ENCODE data around the gene FUOM. TPM values are rescaled to one million over a fixed set of nuclear protein-coding genes. Genes with fewer than 3 reads are reported as not detected.

The FUOM gene
- total and polyA plus RNA-seq, 3 donors from 2014 or later: 9.5 to 13.6 (median 12.8) TPM

DNA sequence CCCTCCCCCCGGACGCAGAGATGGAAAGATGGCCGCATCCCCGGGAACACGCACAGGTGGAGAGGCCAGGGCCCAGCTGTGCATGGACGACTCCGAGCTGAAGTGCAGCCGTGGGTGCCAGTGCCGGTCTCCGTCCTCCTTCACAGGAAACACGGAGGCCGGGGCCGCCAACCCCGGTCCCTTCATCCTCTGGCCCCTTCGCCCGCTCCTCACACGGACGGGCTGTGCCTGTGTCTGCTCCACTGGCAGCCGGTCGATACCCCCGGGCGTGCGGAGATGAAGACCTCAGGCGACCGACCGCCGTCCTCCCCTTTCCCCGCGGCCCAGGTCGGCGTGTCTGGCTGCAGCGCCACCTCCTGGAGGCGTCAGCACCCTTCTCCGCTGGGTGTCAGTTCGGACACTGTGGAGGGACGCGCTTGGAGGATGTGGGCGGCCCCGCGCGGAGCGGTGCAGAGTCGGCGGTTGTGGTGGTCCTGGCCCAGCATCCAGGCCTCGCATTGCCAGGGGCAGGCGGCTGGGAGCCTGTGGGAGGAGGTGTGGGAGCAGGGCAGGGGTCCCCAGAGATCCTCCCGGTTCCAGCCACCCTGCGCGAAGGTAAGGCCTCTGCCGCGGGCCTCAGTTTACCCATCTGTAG, 39.2 kb downstream of the FUOM start:
- H3K27ac ChIP-seq: peak overlapping the region in 1 of 2 donors; percentile 39
- intact Hi-C loops (cut with DNase I; ENCODE audit: low total_unique reads): no loop called here
- DNase-seq: peak; percentile 81
- no peaks in the 10 kb centered on the region for H3K27me3 ChIP-seq
- H3K4me3 ChIP-seq: peak overlapping the region; percentile 40 to 56
- H3K36me3 ChIP-seq (ENCODE audit: low read depth, missing control alignments): no peaks in the 10 kb centered on the region
- no peaks in the 10 kb centered on the region for H3K9me3 ChIP-seq
- WGBS, 2 donors: 7 to 8% methylated on average over 7 to 48 of the region's 51 CpGs
- peaks cover 4% of the 10 kb centered on the region for H3K4me1 ChIP-seq
- TF ChIP-seq, protein P1, sequence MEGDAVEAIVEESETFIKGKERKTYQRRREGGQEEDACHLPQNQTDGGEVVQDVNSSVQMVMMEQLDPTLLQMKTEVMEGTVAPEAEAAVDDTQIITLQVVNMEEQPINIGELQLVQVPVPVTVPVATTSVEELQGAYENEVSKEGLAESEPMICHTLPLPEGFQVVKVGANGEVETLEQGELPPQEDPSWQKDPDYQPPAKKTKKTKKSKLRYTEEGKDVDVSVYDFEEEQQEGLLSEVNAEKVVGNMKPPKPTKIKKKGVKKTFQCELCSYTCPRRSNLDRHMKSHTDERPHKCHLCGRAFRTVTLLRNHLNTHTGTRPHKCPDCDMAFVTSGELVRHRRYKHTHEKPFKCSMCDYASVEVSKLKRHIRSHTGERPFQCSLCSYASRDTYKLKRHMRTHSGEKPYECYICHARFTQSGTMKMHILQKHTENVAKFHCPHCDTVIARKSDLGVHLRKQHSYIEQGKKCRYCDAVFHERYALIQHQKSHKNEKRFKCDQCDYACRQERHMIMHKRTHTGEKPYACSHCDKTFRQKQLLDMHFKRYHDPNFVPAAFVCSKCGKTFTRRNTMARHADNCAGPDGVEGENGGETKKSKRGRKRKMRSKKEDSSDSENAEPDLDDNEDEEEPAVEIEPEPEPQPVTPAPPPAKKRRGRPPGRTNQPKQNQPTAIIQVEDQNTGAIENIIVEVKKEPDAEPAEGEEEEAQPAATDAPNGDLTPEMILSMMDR (IDR thresholded peaks at IDR 0.05): peak; percentile 66 to 75 (median 67)
- TF ChIP-seq POLR2A (IDR thresholded peaks at IDR 0.05): no peak

DNA sequence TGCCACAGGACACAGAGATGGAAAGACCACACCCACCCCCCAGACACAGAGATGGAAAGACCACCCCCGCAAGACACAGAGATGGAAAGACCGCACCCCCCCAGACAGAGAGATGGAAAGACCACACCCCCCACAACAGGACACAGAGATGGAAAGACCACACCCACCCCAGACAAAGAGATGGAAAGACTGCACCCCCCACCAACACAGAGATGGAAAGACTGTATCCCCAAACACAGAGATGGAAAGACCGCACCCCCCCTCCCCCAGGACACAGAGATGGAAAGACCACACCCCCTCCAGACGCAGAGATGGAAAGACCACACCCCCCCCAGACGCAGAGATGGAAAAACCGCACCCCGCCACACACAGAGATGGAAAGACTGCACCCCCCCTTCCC, 41.1 kb downstream of the FUOM start:
- no peak for DNase-seq
- Histone ChIP-seq H3K4me1 (peaks cover 4% of the 10 kb centered on the region), H3K4me3 (no peak overlapping the region), H3K9me3 (no peaks in the 10 kb centered on the region), H3K36me3 (ENCODE audit: low read depth, missing control alignments) (no peaks in the 10 kb centered on the region), H3K27me3 (no peaks in the 10 kb centered on the region), H3K27ac (no peak overlapping the region)
- WGBS, 2 donors: 61 to 62% methylated on average over 5 to 7 of the region's 7 CpGs
- intact Hi-C loops (cut with DNase I; ENCODE audit: low total_unique reads): no loop called here
- TF ChIP-seq POLR2A (IDR thresholded peaks at IDR 0.05): no peak
- TF ChIP-seq, protein P1 (IDR thresholded peaks at IDR 0.05): no peak

DNA sequence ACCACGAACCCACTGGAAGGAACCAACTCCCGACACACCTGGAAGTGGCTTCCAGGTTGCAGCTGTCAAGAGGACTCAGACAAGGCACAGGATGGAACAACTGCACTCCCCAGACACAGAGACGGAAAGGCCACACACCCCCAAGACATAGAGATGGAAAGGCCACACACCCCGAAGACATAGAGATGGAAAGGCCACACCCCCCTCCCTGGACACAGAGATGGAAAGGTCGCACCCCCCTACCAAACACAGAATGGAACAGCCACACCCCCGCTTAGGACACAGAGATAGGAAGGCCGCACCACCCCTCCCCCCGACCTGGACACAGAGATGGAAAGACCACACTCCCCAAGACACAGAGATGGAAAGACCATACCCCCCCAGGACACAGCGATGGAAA, 41.6 kb downstream of the FUOM start:
- Histone ChIP-seq H3K27me3 (no peaks in the 10 kb centered on the region), H3K9me3 (no peaks in the 10 kb centered on the region), H3K27ac (no peak overlapping the region), H3K4me3 (no peak overlapping the region), H3K36me3 (ENCODE audit: low read depth, missing control alignments) (no peaks in the 10 kb centered on the region), H3K4me1 (peaks cover 4% of the 10 kb centered on the region)
- intact Hi-C loops (cut with DNase I; ENCODE audit: low total_unique reads): no loop called here
- WGBS, 2 donors: 52 to 71% methylated on average over 7 to 9 of the region's 9 CpGs
- TF ChIP-seq, protein P1 (IDR thresholded peaks at IDR 0.05): no peak
- no peak for TF ChIP-seq POLR2A (IDR thresholded peaks at IDR 0.05)
- no peak for DNase-seq

DNA sequence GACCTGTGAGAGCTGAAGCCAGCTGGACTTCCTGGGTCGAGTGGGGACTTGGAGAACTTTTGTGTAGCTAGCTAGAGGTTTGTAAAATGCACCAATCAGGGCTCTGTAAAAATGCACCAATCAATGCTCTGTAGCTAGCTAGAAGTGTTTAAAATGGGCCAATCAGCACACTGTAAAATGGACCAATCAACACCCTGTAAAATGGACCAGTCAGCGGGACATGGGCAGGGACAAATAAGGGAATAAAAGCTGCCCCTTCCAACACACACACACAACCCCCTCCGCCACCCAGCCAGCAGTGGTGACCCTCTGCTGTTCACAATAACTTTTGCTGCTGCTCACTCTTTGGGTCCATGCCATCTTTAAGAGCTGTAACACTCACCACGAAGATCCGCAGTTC, 42.0 kb downstream of the FUOM start:
- Histone ChIP-seq H3K27ac (no peak overlapping the region), H3K9me3 (no peaks in the 10 kb centered on the region), H3K36me3 (ENCODE audit: low read depth, missing control alignments) (no peaks in the 10 kb centered on the region), H3K4me1 (peaks cover 4% of the 10 kb centered on the region), H3K4me3 (no peak overlapping the region), H3K27me3 (no peaks in the 10 kb centered on the region)
- intact Hi-C loops (cut with DNase I; ENCODE audit: low total_unique reads): no loop called here
- WGBS, 2 donors: 60 to 72% methylated on average over 5 of the region's 5 CpGs
- TF ChIP-seq, protein P1 (IDR thresholded peaks at IDR 0.05): no peak
- TF ChIP-seq POLR2A (IDR thresholded peaks at IDR 0.05): no peak
- DNase-seq: no peak

DNA sequence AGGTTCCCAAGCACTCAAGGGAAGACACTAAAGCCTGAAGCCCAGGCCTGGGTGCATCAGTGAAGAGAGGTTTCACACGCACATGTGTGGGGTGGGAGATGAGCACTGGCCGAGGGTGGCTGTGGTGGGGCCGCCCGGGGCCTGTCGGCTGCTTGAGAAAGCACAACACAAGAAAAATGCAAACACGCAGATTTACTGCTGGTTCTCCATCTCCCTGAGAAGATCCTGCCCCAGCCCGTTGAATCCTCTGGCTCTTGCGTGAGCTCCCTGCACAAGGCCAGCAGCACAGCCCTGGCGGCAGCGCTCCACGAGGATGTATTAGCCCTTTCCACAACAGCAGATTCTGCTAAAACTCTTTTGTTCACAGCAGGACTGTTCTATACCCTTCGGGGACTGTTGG, 42.9 kb downstream of the FUOM start:
- Histone ChIP-seq H3K9me3 (no peaks in the 10 kb centered on the region), H3K27me3 (no peaks in the 10 kb centered on the region), H3K27ac (peak overlapping the region in 1 of 2 donors; percentile 45), H3K4me3 (no peak overlapping the region), H3K36me3 (ENCODE audit: low read depth, missing control alignments) (no peaks in the 10 kb centered on the region), H3K4me1 (peaks cover 4% of the 10 kb centered on the region)
- 47 to 68% methylated on average over 12 of the region's 12 CpGs for WGBS, 2 donors
- TF ChIP-seq, protein P1 (IDR thresholded peaks at IDR 0.05): no peak
- no peak for TF ChIP-seq POLR2A (IDR thresholded peaks at IDR 0.05)
- DNase-seq: no peak
- intact Hi-C loops (cut with DNase I; ENCODE audit: low total_unique reads): no loop called here

Measured in testis (tissue), 3 donors.